RWPE1 (cell line): ENCODE measurements around the gene CBX5.

Experiments used
- CTCF ChIA-PET: fragments of 350-600 bp; sonication (Branson Sonifier 250); formaldehyde crosslinking; extraction: SDS; loops from one replicate; lab custom pipeline; 2021; lab: Yijun Ruan, JAX
- POLR2A ChIA-PET: fragments of 400-600 bp; formaldehyde crosslinking; extraction: SDS; loops from one replicate; lab custom pipeline; 2020; ENCODE audit warnings: antibody characterized with exemption; ENCODE audit not compliant: low non-redundant PET; lab: Yijun Ruan, JAX
- DNase-seq: peaks from one replicate; pipeline ENCODE4 v3.0.0; 2012; ENCODE audit warnings: low spot score
- H3K27ac ChIP-seq: fragments of 450-650 bp; 2 replicates; pipeline ENCODE4 v1.5.1; 2017
- TF ChIP-seq, protein P1 (sequence below): fragments of 450-650 bp; conservative IDR thresholded peaks from 2 replicates; pipeline ENCODE4 v1.5.1; 2017; ENCODE audit warnings: low read depth, mild to moderate bottlenecking

Gene CBX5

DNA sequence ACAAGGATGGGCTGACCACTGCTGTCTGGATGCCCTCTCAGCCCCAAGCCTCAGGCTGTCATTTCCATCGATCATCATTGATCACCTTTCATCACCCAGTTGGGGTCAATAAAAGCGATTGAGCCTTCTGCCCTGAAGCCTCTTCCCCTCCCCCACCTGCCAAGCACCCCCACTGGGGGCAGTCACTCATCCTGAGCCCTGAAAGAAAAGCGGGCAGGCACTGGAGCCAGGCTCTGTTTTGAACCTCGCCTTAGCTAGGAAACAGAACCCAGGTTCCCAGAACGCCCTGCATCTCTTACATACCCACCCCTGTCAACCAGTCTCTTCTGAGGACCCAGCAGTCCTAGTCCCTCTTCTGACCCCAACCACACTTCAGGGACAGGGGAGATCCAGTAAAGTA is 96.9 kb downstream of the CBX5 start:
- POLR2A ChIA-PET = no interaction called here
- TF ChIP-seq, protein P1, sequence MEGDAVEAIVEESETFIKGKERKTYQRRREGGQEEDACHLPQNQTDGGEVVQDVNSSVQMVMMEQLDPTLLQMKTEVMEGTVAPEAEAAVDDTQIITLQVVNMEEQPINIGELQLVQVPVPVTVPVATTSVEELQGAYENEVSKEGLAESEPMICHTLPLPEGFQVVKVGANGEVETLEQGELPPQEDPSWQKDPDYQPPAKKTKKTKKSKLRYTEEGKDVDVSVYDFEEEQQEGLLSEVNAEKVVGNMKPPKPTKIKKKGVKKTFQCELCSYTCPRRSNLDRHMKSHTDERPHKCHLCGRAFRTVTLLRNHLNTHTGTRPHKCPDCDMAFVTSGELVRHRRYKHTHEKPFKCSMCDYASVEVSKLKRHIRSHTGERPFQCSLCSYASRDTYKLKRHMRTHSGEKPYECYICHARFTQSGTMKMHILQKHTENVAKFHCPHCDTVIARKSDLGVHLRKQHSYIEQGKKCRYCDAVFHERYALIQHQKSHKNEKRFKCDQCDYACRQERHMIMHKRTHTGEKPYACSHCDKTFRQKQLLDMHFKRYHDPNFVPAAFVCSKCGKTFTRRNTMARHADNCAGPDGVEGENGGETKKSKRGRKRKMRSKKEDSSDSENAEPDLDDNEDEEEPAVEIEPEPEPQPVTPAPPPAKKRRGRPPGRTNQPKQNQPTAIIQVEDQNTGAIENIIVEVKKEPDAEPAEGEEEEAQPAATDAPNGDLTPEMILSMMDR = no peak

DNA sequence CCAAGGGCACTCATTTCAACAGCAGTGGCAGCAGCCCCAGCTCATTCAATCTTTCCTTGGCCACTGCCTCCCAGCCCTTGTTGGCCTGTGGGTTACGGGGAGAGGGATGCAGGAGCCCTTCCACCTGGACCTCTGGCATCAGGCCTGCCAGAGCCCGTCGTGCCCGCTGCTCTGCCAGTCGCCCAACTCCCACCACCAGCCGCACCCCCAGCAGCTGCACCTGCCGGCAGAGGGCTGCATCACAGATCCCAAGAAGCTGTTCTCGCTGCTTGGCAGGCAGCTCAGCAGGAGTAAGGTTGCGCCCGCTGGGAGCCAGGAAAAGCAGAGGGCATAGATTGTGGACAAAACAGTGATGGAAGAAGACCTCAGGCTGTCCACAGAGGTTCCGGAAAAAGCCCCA is 97.8 kb downstream of the CBX5 start:
- CTCF ChIA-PET = no interaction called here
- DNase-seq = no peak
- TF ChIP-seq, protein P1 = no peak
- no peak overlapping the region for H3K27ac ChIP-seq
- POLR2A ChIA-PET = no interaction called here

More for the DNA sequence above, 96.9 kb downstream of the CBX5 start:
- DNase-seq = no peak
- CTCF ChIA-PET = no interaction called here
- H3K27ac ChIP-seq = no peak overlapping the region
